ENCODE results near the gene FNIP1. TPM values are rescaled to one million over a fixed set of nuclear protein-coding genes. Genes with fewer than 3 reads are reported as not detected.

The FNIP1 gene
- total and polyA plus RNA-seq, 2 experiments from 2014 or later = 8.2 to 27.9 TPM

GRCh38 chr5:131812371-131813160 is 15.7 kb upstream of the FNIP1 start (continued):
- no peak for TF ChIP-seq ETS1 (IDR thresholded peaks at IDR 0.05)

- H3K27ac ChIP-seq (ENCODE audit: low read depth) = no peak overlapping the region
- Mint-ChIP-seq H3K4me3 (no peak overlapping the region), H3K27me3 (ENCODE audit: insufficient read depth, low read depth, poor library complexity) (no peaks in the 10 kb centered on the region), H3K27ac (no peak overlapping the region), H3K36me3 (ENCODE audit: low read depth) (no peaks in the 10 kb centered on the region), H3K4me1 (peaks cover 7% of the 10 kb centered on the region), H3K9me3 (no peaks in the 10 kb centered on the region)
- H3K79me2 ChIP-seq (replicated peaks; ENCODE audit: insufficient read depth) = no peaks in the 10 kb centered on the region
- H3K4me1 ChIP-seq (ENCODE audit: insufficient read depth) = no peaks in the 10 kb centered on the region
- no peaks in the 10 kb centered on the region for H3K36me3 ChIP-seq (ENCODE audit: insufficient read depth)
- peaks cover 2% of the 10 kb centered on the region; the same call in 1 of the 2 replicates for H3K9me2 ChIP-seq (ENCODE audit: insufficient read depth)
- no peak overlapping the region for H2AFZ ChIP-seq
- H3K4me2 ChIP-seq = no peak overlapping the region
- DNase-seq (ENCODE audit: low spot score) (peak; percentile 59), ATAC-seq (peak; percentile 74)
- H4K20me1 ChIP-seq (replicated peaks; ENCODE audit: insufficient read depth) = no peaks in the 10 kb centered on the region
- TF ChIP-seq CREB1 (CRISPR knock-in tag; IDR thresholded peaks at IDR 0.05; ENCODE audit: low read depth) = no peak
- peak; percentile 61 to 78 for TF ChIP-seq CTCF (conservative IDR thresholded peaks at IDR 0.05; ENCODE audit: low read depth in 2 of 2)
- H3K27me3 ChIP-seq (ENCODE audit: insufficient read depth) = no peaks in the 10 kb centered on the region
- H3F3A ChIP-seq (replicated peaks; ENCODE audit: low read depth) = no peaks in the 10 kb centered on the region
- no peak overlapping the region for H3K4me3 ChIP-seq
These were observed 13.9 kb upstream of the FNIP1 start for GRCh38 chr5:131810510-131811249.

GRCh38 chr5:131795879-131796792 is 681 bp downstream of the FNIP1 start:
- peak; percentile 68 for DNase-seq (ENCODE audit: low spot score)
- Histone ChIP-seq H3K79me2 (replicated peaks; ENCODE audit: insufficient read depth) (peaks cover 49% of the 10 kb centered on the region), H3K4me3 (peak overlapping the region; percentile 66), H3K36me3 (ENCODE audit: insufficient read depth) (no peaks in the 10 kb centered on the region), H3K4me1 (ENCODE audit: insufficient read depth) (peaks cover 4% of the 10 kb centered on the region; the same call in 1 of the 2 replicates), H3K9me2 (ENCODE audit: insufficient read depth) (no peaks in the 10 kb centered on the region), H2AFZ (peak overlapping the region; percentile 25), H3K4me2 (peak overlapping the region; percentile 78), H3K27ac (ENCODE audit: low read depth) (peak overlapping the region; percentile 16; the same call in 1 of the 2 replicates), H3F3A (replicated peaks; ENCODE audit: low read depth) (no peaks in the 10 kb centered on the region), H3K27me3 (ENCODE audit: insufficient read depth) (peaks cover 13% of the 10 kb centered on the region), H4K20me1 (replicated peaks; ENCODE audit: insufficient read depth) (peaks cover 9% of the 10 kb centered on the region)
- Mint-ChIP-seq H3K4me1 (peaks cover 17% of the 10 kb centered on the region), H3K27me3 (ENCODE audit: insufficient read depth, low read depth, poor library complexity) (peaks cover 8% of the 10 kb centered on the region), H3K27ac (peak overlapping the region; percentile 94), H3K9me3 (no peaks in the 10 kb centered on the region), H3K36me3 (ENCODE audit: low read depth) (no peaks in the 10 kb centered on the region; the same call in 2 of the 3 replicates), H3K4me3 (peak overlapping the region; percentile 98)
- ATAC-seq = peak; percentile 52
- TF ChIP-seq ZNF462 (CRISPR knock-in tag; IDR thresholded peaks at IDR 0.05) = no peak
- TF ChIP-seq ZNF114 (CRISPR knock-in tag; IDR thresholded peaks at IDR 0.05) = no peak
- no peak for TF ChIP-seq POLR2AphosphoS5 (IDR thresholded peaks at IDR 0.05; ENCODE audit: low read depth)

Measured in GM23338 (cell line).